BE2C (cell line): ENCODE results near the gene ZNF615.
"Not testable (repeated sequence)": the region's sequence is repeated elsewhere in the genome, so short reads cannot be mapped to it uniquely, and the experiment has no call there.

Source experiments
- DNase-seq: peaks from one replicate; pipeline ENCODE4 v3.0.0-alpha.2; 2020
- H3K27me3 ChIP-seq: fragments of 250-450 bp; sonication (Bioruptor Pico); 2 replicates; pipeline ENCODE4 v1.5.1; 2020; ENCODE audit warnings: mild to moderate bottlenecking
- H3K36me3 ChIP-seq: fragments of 250-450 bp; sonication (Bioruptor Pico); 2 replicates; pipeline ENCODE4 v1.5.1; 2020; ENCODE audit warnings: mild to moderate bottlenecking
- H3K4me1 ChIP-seq: fragments of 250-450 bp; sonication (Bioruptor Pico); 2 replicates; pipeline ENCODE4 v1.5.1; 2020
- H3K4me3 ChIP-seq: 2 replicates; pipeline ENCODE4 v1.5.1; 2011; ENCODE audit warnings: low read depth, low read length
- H3K9me3 ChIP-seq: fragments of 250-450 bp; sonication (Bioruptor Pico); 2 replicates; pipeline ENCODE4 v1.5.1; 2020
- TF ChIP-seq, protein P1 (sequence below): IDR thresholded peaks from 2 replicates; pipeline ENCODE4 v1.5.1; 2012; ENCODE audit warnings: mild to moderate bottlenecking, low read depth, low read length

Gene ZNF615

DNA sequence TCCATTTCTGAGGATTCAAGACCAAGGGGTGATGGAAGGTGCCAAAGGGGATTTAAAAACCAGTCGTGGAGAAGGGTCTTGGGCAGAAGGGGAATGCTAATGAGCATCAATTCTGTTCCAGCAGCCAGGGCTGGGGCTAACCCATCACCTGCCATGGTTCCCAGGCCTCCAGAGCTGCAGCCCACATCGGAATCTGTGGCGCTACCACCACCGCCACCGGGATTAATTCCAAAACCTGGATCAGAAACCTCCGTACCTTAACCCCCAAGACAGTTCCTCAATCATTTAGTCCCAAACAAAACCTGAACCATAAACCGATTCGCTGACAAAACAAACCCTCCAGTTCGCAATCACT, 583 bp downstream of the ZNF615 start:
- TF ChIP-seq, protein P1, sequence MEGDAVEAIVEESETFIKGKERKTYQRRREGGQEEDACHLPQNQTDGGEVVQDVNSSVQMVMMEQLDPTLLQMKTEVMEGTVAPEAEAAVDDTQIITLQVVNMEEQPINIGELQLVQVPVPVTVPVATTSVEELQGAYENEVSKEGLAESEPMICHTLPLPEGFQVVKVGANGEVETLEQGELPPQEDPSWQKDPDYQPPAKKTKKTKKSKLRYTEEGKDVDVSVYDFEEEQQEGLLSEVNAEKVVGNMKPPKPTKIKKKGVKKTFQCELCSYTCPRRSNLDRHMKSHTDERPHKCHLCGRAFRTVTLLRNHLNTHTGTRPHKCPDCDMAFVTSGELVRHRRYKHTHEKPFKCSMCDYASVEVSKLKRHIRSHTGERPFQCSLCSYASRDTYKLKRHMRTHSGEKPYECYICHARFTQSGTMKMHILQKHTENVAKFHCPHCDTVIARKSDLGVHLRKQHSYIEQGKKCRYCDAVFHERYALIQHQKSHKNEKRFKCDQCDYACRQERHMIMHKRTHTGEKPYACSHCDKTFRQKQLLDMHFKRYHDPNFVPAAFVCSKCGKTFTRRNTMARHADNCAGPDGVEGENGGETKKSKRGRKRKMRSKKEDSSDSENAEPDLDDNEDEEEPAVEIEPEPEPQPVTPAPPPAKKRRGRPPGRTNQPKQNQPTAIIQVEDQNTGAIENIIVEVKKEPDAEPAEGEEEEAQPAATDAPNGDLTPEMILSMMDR, result no peak
- no peaks in the 10 kb centered on the region for H3K27me3 ChIP-seq
- H3K36me3 ChIP-seq, result peaks cover 10% of the 10 kb centered on the region
- H3K4me1 ChIP-seq, result no peaks in the 10 kb centered on the region
- H3K9me3 ChIP-seq, result no peaks in the 10 kb centered on the region; the same call in 1 of the 2 replicates
- H3K4me3 ChIP-seq, result peak overlapping the region; percentile 95
- DNase-seq, result peak; percentile 12

DNA sequence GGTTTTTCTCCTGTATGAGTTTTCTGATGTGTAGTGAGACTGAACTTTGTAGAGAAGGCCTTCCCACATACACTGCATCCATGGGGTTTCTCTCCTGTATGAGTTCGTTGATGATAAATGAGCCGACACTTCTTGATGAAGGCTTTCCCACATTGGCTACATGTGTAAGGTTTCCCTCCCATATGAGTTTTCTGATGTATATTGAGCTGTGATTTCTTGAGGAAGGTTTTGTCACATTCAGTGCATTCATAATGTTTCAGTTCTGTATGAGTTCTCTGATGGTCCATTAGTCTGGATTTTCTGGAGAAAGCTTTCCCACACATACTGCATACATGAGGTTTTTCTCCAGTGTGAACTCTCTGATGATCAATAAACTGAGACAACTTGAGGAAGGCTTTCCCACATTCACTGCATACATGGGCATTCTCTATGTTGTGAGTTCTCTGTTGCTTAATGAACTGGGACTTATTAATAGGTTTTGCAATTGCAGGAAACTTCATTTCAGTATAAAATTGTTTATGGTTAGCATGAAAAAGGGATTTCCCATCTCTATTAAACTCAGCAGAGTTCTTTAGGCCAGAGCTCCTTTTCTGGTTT, 13.9 kb downstream of the ZNF615 start:
- TF ChIP-seq, protein P1, result no peak
- Histone ChIP-seq H3K4me1 (no peaks in the 10 kb centered on the region), H3K27me3 (no peaks in the 10 kb centered on the region), H3K9me3 (peaks cover 11% of the 10 kb centered on the region; the same call in 1 of the 2 replicates), H3K36me3 (peaks cover 28% of the 10 kb centered on the region), H3K4me3 (no peak overlapping the region)
- DNase-seq, result no peak

DNA sequence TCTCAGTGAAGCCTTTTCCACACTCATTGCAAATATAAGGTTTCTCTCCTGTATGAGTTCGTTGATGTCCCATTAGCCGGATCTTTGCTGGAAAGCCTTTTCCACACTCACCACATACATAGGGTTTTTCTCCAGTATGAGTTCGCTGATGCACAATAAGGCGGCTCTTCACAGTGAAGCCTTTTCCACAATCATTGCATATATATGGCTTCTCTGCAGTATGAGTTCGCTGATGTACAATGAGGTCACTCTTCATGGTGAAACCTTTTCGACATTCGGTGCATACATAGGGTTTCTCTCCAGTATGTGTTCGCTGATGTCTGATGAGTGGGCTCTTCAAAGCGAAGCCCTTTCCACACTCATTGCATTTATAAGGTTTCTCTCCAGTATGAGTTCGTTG, 14.6 kb downstream of the ZNF615 start:
- H3K27me3 ChIP-seq, result no peaks in the 10 kb centered on the region
- no peaks in the 10 kb centered on the region for H3K4me1 ChIP-seq
- no peak overlapping the region for H3K4me3 ChIP-seq
- H3K36me3 ChIP-seq, result peaks cover 21% of the 10 kb centered on the region
- H3K9me3 ChIP-seq, result peaks cover 11% of the 10 kb centered on the region; the same call in 1 of the 2 replicates
- DNase-seq, result no peak
- TF ChIP-seq, protein P1, result no peak

DNA sequence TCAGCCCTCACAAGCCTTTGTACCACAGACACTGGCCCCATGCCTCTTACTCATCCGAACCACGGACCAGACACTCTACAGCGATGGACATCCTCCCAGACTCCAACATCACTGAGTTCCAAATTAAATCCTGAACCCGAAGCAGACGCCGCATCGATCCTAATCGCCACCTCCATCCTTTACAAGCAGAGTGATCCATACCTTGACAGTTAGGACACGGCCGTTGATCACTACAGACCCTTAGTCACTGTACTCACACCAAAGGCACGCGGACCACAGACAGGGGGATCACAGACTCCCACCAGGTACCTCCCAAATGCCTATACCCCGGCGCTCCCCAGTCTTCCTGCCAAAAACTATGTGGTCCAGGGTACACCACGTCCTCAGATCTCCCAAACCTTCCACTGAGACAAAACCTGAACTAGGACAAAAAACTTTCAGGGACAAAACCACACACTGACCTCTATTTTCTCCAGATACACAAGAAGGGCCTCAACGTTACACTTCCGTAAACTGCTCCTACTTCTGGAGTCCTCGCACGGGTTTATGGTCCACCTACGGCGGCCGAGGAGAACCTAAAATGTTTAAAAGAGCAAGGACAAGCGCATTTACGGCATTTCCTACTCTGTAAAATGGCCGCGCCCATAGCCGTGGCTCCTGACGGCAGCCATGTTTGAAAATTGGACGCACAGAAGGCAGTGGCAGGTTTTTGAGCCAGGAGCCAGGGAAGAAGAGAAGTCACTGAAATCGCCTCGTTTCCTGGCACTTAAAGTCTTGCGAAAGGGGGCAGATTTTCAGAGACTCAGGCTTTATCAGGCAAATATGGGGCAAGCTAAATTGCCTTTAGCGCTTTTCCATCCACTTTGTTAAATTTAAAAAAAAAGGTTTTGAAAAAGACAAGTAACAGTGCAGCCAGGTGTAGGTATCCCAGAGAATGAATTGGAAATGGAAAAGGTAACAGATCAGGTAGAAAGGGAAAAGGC, 21.4 kb downstream of the ZNF615 start, which contains the start of gene ZNF350:
Gene ZNF350 (minus strand): TSS at position 532 of the 983 bp plus-strand sequence. CDS start 12,480 bp downstream, outside the sequence.
- no peaks in the 10 kb centered on the region for H3K4me1 ChIP-seq
- peak; percentile 84 for DNase-seq
- no peaks in the 10 kb centered on the region; the same call in 1 of the 2 replicates for H3K36me3 ChIP-seq
- H3K4me3 ChIP-seq, result peak within 1 kb of the TSS; percentile 93
- peaks cover 7% of the 10 kb centered on the region; the same call in 1 of the 2 replicates for H3K9me3 ChIP-seq
- H3K27me3 ChIP-seq, result no peaks in the 10 kb centered on the region
- TF ChIP-seq, protein P1, result no peak

DNA sequence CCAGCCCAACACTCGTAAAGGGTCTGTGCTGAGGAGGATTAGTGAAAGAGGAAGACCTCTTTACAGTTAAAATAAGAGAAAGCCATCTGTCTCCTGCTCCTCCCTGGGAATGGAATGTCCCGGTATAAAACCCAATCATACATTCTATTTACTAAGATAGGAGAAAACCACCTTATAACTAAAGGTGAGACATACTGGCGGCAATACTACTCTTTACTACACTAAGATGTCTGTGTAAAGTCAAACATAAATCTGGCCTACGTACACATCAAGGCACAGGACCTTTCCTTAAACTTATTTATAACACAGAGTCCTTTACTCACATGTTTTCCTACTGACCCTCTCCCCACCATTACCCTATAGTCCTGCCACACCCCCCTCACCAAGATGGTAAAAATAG, 24.6 kb downstream of the ZNF615 start:
- peaks cover 7% of the 10 kb centered on the region; the same call in 1 of the 2 replicates for H3K9me3 ChIP-seq
- no peaks in the 10 kb centered on the region; the same call in 1 of the 2 replicates for H3K36me3 ChIP-seq

DNA sequence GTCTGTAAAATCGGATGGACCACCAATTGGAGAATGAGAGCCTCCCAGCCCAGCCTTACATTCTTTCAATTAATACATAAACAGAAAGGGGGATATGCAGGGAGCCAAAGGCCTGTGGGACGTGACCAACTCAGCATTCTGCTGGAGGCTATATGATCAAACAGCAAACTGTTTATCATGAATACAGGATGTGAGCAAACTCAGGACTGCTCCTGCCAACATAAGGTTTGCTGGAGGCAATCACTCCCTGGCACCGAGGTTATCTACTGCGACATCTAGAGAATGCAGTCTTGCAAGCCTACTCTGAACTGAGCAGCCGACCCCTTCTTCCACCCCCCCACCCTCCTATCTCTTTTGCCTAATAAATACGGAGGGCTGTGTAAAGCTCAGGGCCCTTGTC, 27.1 kb downstream of the ZNF615 start:
- H3K36me3 ChIP-seq, H3K9me3 ChIP-seq, DNase-seq: not testable (repeated sequence)

More for the DNA sequence above, 24.6 kb downstream of the ZNF615 start:
- Histone ChIP-seq H3K4me1 (no peaks in the 10 kb centered on the region), H3K27me3 (no peaks in the 10 kb centered on the region), H3K4me3 (no peak overlapping the region)
- no peak for DNase-seq
- TF ChIP-seq, protein P1, result no peak

More for the DNA sequence above, 27.1 kb downstream of the ZNF615 start:
- not testable (repeated sequence) for H3K27me3 ChIP-seq, H3K4me1 ChIP-seq, H3K4me3 ChIP-seq
